A549 treated with AZD9567 at 1 μM for 4 hours (cell line): ENCODE results near the gene NEUROG3. TPM values are rescaled to one million over a fixed set of nuclear protein-coding genes. Genes with fewer than 3 reads are reported as not detected.

ENCODE experiments used
- total RNA-seq: library from RNA; stranded (reverse); fragments of 200-300 nt; extraction: Qiagen RNA extraction; gene quantifications from 5 replicates; pipeline ENCODE4 v1.2.3, GENCODE V29; 2022; ENCODE audit not compliant: insufficient read depth

The NEUROG3 gene, protein sequence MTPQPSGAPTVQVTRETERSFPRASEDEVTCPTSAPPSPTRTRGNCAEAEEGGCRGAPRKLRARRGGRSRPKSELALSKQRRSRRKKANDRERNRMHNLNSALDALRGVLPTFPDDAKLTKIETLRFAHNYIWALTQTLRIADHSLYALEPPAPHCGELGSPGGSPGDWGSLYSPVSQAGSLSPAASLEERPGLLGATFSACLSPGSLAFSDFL
- total RNA-seq: not detected in 5 replicates

DNA sequence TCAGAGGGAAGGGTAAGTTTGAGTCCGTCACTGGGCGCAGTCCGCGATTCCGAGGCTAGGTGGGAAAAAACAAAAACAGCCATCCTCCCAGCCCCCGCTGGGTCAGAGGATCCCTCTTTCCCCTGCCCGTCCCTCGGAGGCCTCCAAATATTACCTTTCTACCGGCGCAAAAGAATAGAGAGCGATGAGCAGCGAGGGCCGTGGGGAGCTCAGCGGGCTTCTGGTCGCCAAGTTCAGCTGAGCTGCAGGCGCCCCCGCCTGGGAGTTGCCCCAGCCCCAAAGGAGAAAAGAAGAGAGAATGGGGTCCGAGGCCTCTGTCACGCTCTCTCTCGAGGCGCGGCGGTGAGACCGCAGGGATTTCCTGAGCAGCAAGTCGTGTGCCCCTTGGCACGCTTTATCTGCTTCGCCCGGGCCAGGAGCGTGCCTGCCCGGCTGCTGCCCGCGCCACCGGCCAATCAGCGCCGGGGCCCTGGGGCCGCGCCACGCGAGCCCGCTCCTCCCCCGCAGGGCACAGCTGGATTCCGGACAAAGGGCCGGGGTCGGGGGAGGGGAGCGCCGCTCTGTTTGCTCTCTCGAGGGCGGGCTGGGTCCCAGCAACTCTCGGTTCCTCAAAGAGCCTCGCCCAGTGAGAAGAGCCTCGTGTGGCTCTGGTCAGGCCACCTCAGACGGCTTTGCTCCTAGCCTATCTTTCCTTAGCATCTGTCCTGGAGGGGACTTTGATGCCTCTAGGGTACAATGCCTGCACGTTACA is at the start of gene NEUROG3:
Gene NEUROG3 (minus strand): TSS at position 367 of the 751 bp plus-strand sequence. CDS start 379 bp downstream, outside the sequence.

Other genes starting within 250 kb of the NEUROG3 start
- gene TACR2, start 156.5 kb downstream of the NEUROG3 start, total RNA-seq: 0.06 to 0.17 TPM (median 0.16 TPM) in 4 of 5 replicates, not detected in the other
- gene TSPAN15, start 122.0 kb downstream of the NEUROG3 start, total RNA-seq: 68.5 to 97.1 TPM (median 91.6 TPM) in 5 replicates
- 6.3 to 18.6 TPM (median 17.0 TPM) in 5 replicates for gene FAM241B, start 56.8 kb upstream of the NEUROG3 start, total RNA-seq
- 0.12 to 1.1 TPM (median 0.24 TPM) in 5 replicates for gene COL13A1, start 228.5 kb upstream of the NEUROG3 start, total RNA-seq